Ishikawa (cell line): ENCODE results near the gene MTERF4.

Experiments
- CEBPB ChIP-seq: IDR thresholded peaks from 2 replicates; pipeline ENCODE4 v1.6.1; 2012
- CREB1 ChIP-seq: IDR thresholded peaks from 2 replicates; pipeline ENCODE4 v1.6.1; 2012; ENCODE audit warnings: low read depth
- EGR1 ChIP-seq: IDR thresholded peaks from 2 replicates; pipeline ENCODE4 v1.6.1; 2012
- EP300 ChIP-seq: IDR thresholded peaks from 2 replicates; pipeline ENCODE4 v1.6.1; 2012; ENCODE audit warnings: borderline replicate concordance
- MAX ChIP-seq: IDR thresholded peaks from 2 replicates; pipeline ENCODE4 v1.6.1; 2012
- NFIC ChIP-seq: IDR thresholded peaks from 2 replicates; pipeline ENCODE4 v1.6.1; 2012
- RAD21 ChIP-seq: IDR thresholded peaks from 2 replicates; pipeline ENCODE4 v1.6.1; 2012; ENCODE audit warnings: low read depth
- REST ChIP-seq: IDR thresholded peaks from 2 replicates; pipeline ENCODE4 v1.6.1; 2012; ENCODE audit warnings: low read depth, mild to moderate bottlenecking
- TAF1 ChIP-seq: IDR thresholded peaks from 2 replicates; pipeline ENCODE4 v1.6.1; 2012; ENCODE audit warnings: low read depth, mild to moderate bottlenecking
- TCF12 ChIP-seq: IDR thresholded peaks from 2 replicates; pipeline ENCODE4 v1.6.1; 2012; ENCODE audit warnings: low read depth
- TEAD4 ChIP-seq: IDR thresholded peaks from 2 replicates; pipeline ENCODE4 v1.6.1; 2012
- USF1 ChIP-seq: IDR thresholded peaks from 2 replicates; pipeline ENCODE4 v1.6.1; 2012
- YY1 ChIP-seq: IDR thresholded peaks from 2 replicates; pipeline ENCODE4 v1.6.1; 2012; ENCODE audit warnings: low read depth

- no peak for TF ChIP-seq REST
- TF ChIP-seq CEBPB = no peak
- TF ChIP-seq NFIC = no peak
- TF ChIP-seq EP300 = no peak
- no peak for TF ChIP-seq YY1
- TF ChIP-seq CREB1 = no peak
- TF ChIP-seq USF1 = no peak
- TF ChIP-seq MAX = no peak
- TF ChIP-seq RAD21 = no peak
- TF ChIP-seq TAF1 = no peak
- TF ChIP-seq TEAD4 = no peak
- no peak for TF ChIP-seq EGR1
- no peak for TF ChIP-seq TCF12
Observed at GRCh38 chr2:241091201-241091600, 10.9 kb downstream of the MTERF4 start.
